ENCODE measurements around the gene FOXQ1.
"Not testable (repeated sequence)": the region's sequence is repeated elsewhere in the genome, so short reads cannot be mapped to it uniquely, and the experiment has no call there.

The FOXQ1 gene

DNA sequence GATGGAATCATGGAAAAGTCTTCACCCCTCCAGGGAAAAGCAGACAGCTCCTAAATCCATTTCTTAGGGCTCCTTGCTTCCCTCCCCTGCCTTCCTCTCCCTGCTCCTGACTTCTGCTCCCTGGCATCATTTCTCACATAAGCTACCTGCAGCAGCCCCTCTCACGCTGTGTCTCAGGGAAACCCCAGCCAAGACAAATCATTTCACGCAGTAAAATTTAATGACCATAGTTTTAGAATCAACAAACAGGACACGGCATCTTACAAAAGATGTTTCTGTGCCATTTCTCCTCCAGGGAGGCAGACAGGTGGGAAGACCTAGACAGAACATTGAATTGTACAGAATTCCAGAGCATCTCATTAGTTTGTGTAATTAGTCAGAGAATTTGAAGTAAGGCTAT, 16.5 kb upstream of the FOXQ1 start:
- DNase-seq, result no peak

DNA sequence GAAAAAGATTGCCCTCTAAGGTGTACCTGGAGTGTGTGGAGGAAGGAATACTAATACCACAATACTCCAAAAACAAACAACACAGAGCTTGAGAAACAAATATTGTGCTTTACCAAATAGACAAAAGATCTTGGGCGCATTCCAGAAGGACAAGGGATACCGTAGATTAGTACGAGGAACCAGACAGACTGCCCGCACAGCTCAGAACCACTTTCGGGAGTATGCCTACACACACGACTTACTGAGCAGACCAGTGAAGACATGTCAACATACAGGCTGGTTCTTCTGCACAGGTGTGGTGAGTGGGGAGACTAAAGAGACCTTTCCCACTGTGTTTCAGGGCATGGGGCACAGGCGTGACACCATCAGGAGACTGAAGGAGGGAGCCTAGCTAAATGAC, 15.8 kb upstream of the FOXQ1 start:
- no peak for DNase-seq

DNA sequence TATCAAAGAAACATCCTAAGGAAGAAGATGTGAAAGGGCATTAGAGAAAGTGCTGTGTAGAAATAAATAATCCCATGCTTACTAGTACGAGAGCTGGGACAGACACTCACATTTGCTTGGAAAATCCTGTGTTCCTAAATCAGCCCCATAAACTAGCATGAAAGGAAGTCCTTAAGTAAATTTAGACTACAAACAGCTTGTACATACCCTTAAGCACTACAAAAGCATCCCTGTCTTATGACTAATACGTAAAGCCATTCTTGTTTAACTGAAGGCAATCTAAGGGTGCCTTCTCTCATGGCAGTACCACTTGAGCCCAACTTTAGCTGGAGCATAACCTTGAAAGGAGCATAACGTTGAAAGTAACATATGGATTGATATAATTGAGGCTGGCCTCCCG, 15.4 kb upstream of the FOXQ1 start:
- no peak for DNase-seq

DNA sequence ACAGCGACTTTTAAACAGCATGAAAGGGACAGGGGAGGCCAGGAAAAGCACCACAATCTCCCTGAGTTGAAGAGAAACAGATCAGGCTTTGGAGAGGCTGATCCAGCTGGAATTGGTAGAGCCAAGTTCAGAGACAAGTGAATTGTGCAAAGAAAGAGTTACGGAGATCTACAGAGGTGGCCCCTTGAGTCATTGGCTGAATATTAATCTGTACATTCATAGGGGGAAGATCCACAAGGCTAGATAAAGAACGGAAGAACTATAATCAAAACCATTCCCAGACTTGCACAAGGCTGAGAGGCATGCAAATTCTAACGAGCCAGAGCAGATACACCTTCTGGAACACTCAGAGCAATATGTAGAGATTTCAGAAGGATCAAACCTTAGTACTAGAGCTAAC, 14.2 kb upstream of the FOXQ1 start:
- DNase-seq, result no peak

DNA sequence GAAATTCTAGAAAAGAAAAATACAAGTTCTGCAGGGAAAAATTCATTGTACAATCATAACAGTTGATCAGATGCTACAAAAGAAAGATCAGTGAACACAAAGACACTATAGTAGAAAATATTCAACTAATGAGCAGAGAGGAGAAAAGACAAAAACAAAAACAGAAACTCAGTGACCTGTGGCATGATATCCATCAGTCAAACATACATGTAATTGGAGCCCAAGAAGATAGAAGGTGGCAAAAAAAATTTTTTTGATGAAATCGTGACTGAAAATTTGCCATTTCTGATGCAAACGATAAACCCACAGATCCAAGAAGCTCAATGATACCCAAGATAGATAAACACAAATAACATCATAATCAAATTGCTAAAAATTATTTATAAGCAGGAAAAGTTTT, 13.1 kb upstream of the FOXQ1 start:
- DNase-seq, result no peak

DNA sequence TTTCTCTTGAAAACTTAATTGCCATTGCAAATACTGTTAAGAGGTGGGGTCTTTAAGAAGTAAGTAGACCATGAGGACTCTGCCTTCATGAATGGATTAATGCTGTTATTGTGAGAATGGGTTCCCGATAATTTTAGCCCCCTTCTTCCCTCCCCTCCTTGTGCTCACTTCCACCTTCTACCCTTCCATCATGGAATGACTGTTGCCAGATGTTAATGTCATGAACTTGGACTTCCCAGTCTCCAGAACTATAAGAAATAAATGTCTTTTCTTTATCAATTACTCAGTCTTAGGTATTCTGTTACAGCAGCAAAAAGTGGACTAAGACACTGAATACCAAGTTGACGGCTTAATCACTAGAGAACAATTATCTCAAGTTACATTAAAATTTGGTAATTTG, 5.8 kb upstream of the FOXQ1 start:
- no peak for DNase-seq

DNA sequence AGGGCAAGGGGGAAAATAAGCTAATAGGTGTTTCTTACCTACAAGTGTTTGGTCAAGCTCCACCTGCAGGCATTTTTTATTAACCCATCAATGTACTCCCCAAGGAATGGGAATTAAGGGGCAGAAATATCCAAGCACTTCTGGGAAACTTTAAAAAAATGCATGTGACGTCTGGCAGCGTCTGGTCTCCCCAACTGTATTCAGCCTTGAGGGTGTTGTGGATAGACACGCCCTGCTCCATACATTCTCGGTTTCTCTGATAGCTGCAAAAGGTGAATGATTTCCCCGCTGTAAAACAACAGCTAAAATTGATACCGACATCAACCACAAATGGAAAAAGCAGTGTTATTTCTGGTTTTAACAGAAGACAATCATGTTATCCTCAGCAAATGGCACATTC, 2.5 kb upstream of the FOXQ1 start:
- no peak for DNase-seq

DNA sequence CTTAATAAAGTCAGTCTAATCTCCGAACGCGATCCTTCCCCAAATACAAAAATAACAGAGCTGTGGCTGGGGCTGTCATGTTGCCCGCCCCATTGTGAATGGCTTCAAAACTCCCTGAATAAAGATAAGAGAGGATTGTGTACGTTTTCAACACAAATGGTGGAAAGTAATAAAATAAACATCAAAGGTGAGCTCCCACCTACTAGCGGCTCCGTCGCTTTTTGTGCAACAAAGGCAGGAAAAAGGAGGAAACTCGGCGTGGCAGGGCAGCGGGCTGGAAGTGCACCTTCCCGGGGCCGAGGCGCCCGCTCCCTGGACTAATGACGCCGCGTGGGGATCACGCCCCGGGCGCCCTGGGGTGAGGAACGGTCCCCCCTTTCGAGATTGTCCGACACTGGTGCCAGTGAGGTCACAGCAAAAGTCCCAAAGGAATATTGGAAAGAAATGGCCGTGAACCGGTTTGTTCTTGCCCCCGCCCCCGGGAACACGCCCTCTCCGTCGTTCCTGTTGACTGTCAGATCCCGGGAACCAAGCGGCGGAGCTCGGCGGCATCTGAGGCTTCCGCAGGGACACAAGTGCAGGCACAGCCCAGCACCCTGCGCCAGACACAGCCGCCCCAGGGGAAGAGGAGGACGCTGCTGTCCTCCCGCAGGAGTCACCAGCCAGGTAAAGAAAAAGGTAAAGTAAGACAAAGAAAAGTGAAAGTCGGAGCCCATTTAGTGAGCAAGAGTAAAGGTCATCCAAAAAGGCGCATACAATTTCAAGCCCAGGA, 1.1 kb upstream of the FOXQ1 start:
- no peak for DNase-seq

DNA sequence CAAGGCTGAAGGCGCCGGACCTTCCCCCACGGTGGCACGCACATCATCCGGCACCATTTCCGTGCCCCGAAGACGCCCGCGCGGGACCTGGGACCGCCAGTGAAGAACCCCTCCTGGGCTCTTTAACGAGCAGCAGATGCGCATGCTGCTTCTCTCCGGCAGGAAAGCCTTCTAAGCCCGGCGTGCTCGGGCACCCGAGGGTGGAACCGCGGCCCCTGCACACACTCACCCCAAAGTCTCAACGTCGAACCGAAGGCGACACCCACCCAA, 240 bp downstream of the FOXQ1 start:
- DNase-seq, result no peak

DNA sequence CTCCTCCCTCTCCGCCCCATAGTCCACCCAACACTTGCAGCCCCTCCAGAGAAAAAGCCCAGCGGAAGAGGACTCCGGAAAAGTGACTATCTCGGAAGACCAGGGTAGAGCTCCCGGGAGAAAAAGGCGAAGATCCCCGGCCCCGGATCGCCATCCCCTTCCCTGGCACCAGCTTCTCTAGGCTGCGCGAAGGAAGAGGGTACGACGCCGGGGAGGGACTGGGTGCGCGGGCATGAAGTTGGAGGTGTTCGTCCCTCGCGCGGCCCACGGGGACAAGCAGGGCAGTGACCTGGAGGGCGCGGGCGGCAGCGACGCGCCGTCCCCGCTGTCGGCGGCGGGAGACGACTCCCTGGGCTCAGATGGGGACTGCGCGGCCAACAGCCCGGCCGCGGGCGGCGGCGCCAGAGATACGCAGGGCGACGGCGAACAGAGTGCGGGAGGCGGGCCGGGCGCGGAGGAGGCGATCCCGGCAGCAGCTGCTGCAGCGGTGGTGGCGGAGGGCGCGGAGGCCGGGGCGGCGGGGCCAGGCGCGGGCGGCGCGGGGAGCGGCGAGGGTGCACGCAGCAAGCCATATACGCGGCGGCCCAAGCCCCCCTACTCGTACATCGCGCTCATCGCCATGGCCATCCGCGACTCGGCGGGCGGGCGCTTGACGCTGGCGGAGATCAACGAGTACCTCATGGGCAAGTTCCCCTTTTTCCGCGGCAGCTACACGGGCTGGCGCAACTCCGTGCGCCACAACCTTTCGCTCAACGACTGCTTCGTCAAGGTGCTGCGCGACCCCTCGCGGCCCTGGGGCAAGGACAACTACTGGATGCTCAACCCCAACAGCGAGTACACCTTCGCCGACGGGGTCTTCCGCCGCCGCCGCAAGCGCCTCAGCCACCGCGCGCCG, 822 bp downstream of the FOXQ1 start:
- no peak for DNase-seq

DNA sequence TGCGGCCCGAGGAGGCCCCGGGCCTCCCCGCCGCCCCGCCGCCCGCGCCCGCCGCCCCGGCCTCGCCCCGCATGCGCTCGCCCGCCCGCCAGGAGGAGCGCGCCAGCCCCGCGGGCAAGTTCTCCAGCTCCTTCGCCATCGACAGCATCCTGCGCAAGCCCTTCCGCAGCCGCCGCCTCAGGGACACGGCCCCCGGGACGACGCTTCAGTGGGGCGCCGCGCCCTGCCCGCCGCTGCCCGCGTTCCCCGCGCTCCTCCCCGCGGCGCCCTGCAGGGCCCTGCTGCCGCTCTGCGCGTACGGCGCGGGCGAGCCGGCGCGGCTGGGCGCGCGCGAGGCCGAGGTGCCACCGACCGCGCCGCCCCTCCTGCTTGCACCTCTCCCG, 1.5 kb downstream of the FOXQ1 start:
- no peak for DNase-seq

DNA sequence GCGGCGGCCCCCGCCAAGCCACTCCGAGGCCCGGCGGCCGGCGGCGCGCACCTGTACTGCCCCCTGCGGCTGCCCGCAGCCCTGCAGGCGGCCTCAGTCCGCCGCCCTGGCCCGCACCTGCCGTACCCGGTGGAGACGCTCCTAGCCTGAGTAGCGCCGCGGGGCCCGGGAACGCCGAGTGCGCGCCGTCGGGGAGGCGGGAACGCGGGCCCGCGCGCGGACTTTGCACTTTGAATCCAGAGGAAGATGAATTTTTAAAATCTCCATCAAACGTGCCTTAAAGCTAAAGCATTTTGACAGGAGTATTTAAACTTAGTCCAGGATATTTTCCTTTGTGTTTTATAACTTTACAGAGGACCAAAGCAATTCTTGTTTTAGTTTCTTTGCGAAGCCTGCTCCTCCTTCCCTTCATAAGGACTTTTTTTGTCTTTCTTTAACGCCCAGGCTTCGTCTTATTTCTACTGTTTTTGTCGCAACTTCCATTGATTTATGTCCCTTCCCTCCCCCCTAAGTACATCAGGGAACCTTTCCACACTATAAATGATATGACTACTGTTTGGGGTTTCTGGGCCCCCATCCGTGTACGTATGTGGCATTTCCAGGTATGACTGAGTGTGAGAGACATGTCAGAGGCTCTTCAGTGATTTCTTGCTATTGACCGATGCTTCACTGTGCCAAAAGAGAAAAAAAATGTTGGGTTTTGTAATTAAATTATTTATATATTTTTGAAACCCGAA, 2.0 kb downstream of the FOXQ1 start:
- no peak for DNase-seq

DNA sequence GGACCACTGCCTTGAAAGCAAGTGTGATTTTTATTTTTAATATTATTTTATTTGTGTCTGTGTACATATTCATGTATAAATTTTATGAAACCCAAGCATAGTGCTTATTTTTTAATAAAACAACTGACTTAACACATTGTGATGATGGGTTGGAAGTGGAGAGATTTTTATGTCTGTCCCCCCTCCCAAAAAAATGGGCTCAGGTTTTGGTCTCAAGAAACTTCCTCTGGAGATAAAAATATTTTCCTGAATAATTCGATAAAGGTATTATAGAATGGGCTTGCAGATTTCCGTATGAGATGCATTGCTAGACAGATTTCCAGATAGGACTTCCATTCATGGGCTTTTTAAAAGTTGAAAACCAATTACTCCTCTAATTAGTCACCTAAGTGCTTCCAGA, 2.7 kb downstream of the FOXQ1 start:
- DNase-seq, result no peak

DNA sequence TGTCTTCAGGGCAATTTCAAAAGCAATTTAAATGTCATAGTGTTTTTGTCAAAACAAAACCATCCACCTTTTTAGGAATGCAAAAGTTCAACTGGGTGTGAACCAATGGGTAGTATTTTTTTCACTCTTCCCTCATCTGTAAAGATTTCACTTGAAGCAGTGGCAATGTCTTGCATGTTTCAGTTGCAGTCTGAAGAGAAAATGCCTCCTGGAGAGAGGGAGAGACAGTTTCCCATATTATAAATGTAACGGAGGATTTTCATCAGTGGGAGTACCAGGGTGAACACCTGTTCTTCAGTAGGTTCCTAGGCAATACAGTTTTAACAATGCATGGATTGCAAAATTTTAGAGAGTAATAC, 3.3 kb downstream of the FOXQ1 start:
- no peak for DNase-seq

DNA sequence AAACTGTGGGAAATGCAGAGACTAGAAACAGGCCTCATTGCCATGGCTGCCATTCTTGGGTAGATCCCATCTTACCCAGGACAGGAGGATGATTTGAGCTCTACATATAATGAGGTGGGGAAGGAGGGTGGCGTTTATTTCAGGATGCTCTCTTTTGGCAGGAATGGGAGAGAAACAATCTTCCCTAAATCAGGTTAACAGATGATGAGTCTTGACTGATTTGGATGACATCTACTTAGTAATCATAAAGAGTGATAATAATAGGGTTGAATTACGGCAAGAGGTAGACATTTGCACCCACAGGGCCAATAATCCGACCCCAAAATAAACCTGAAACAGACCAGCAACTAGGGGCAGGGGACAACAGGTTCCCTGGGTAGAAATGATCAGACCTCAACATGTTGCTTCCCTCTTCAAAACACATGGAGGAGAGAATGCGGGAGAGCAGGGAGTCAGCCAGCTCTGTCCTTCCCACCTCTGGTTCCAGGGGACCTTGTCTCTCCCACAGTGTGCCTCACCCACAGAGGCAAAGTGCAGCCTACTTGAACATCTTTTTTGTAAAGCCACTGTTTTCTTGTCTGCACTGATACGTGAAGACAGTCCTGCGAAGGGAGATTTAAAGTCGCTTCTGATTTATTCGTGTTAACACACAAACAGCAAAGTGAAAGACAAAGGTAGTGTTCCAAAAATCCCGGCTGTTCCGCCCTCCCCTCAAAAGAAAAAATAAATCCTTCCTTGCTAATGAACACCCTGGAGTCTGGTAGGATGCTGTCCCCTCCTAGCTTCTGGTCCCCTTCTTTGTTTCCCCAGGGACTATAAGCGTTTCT, 3.9 kb downstream of the FOXQ1 start:
- DNase-seq, result no peak

DNA sequence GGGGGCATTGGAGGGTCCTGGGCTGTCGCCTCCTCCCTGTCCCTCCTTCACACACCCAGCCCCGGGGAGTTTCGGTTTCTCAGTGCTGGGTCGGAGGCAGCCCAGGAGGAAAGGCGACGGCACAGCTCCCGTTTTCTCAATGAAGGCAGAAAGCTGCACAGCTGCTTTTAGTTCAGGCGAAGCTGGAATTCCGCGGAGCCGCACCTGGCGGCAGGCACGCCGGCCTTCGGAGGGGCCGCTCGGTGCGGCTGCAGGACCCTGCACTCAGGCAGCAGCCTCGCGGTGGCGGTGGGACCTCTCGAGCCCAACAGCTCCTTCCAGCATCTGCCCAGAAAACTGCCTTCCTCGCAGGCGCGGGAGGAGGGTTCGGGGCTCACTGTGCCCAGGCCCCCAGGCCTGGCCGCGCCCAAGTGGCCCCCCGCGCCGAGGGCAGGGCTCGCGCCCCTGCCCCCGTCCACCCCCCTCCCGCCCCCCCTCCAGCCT, 4.6 kb downstream of the FOXQ1 start:
- no peak for DNase-seq

DNA sequence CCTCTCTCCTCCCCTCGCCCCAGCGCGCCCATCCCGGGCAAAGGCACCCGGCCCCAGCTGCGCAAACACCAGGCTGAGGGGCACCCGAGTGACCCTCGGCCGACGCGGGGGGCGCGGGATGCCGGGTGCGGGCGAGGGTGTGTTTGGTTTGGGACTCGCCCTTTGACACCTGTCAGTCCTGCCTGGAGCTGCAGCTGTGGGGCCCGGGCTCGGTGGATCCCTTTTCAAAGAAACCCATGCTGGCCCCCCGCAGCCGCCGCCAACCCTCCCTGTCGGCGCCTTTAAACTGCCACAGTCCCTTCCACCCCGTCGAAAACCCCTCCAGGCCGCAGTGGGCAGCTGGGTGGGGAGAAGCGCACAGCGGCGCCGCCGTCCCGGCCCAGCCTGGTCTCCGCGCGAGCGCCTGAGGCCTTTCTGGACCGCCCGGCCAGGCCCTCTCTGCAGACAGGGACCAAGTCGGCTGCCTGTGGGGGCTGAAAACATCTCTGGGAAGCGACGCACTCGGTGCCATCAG, 5.5 kb downstream of the FOXQ1 start:
- no peak for DNase-seq

DNA sequence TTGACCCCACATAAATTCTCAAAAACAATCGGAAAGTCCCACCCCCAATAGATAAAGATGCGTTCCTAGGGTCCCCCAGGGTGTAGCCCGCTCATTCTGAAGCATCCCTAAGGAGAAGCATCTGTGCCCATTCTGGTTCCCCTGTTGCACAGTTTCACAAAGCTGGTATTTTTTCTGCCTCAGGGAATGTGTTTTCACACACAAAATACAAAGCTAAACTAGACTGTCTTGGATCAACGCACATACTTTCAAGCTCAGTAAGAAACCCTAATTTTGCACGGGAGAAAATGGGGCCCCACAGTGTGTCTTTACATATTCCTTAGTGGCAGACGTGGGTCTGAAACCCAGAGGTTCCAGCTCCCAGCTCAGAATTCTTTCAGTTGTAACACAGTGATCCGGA, 6.1 kb downstream of the FOXQ1 start:
- DNase-seq, result no peak

DNA sequence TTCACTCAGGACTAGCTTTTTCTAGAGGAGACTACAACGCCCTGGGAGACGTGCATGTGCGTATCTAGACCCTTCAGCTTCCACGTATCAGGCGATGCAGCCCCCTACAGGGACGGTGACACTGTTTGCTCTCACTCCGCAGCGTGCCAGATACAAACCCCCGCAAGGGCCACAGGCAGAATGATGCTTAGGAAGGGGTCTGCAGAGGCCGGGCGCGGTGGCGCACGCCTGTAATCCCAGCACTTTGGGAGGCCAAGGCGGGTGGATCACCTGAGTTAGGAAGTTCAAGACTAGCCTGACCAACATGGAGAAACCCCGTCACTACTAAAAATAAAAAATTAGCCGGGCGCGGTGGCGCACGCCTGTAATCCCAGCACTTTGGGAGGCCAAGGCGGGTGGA, 6.7 kb downstream of the FOXQ1 start:
- not testable (repeated sequence) for DNase-seq

DNA sequence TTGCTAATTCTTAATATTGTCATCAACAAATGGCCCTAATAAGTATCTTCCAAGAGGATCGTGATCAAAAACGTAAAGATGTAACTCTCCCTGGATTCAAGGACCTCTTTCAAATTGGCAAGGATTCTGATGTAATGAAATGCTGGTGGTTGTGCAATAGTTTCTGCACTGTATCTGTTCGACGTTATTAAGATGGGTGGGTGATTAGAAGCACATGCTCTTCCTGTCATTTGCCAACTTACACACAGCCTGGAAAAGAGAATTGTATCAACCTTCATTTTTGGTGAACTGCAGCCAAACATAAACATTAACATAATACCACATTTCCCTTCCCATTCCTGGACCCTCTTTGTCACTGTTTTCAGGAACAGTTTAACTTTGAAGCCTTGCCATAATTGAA, 9.8 kb downstream of the FOXQ1 start:
- no peak for DNase-seq

DNA sequence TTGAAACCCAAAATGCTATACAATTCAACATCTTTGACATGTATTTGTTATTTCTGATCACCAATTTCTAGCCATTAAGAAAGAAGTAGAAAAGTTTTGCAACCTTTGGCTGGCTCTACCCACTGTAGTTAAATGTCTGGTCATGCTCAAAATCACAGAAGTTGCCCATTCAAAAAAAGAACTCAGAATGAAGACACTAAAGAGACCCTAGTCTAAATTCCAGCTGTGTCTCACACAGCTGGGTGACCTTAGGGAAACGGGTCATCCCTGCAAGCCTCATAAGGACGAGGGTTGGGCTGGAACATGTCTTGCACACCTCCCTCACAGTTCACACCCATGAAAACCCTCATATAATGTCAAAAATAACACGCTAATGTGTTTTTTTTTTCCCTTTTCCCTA, 10.3 kb downstream of the FOXQ1 start:
- DNase-seq, result no peak

DNA sequence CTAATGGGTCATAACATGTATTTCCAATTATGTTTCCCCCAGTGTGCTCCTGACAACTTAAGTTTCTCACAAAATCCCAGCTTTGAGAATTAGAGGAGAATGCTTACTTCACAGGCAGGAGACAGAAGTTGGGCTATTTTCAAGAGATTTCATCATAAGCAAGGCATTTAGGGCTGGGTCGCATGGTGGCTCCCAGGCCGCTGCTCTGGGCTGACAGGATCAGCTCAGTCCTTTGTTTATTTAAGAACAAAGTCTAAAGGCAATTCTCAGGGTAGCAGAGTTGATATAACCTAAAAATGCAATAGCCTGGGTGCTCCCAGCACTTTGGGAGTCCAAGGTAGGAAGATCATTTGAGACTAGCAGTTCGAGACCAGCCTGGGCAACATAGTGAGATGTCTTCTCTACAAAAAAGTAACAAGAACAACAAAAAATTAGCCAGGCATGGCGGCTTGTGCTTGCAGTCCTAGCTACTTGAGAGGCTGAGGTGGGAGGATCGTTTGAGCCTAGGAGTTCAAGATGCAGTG, 10.9 kb downstream of the FOXQ1 start:
- DNase-seq, result no peak

DNA sequence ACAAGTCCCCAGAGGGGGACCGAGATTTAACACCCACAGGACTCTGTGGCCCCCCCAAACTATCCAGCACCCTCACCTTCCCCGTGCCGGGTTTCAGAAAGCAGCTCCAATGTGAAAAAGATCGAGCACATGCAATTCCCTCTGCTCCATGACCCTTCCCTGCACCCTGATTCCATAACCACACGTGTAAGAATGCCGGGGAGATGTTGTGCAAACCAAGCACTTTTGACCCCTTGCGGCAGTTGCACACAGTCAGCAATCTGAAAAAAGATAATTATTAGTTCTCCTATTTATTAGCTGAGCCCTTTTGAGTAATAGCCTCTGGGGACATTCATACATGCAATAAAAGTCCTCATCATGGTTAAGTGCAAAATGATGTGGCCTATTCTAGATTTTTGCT, 13.0 kb downstream of the FOXQ1 start:
- DNase-seq, result no peak
